ENCODE data around the gene FIBCD1. TPM values are rescaled to one million over a fixed set of nuclear protein-coding genes. Genes with fewer than 3 reads are reported as not detected.
A peak's percentile ranks its signal among the peaks of the same experiment; 100 is the strongest.

The FIBCD1 gene
- total and polyA plus RNA-seq, 9 of the 15 experiments (the other 6 are each of a cell fraction or from before 2014, with no cell fraction given), result 0.53 to 1.2 (median 0.95) TPM; not detected in 4

DNA sequence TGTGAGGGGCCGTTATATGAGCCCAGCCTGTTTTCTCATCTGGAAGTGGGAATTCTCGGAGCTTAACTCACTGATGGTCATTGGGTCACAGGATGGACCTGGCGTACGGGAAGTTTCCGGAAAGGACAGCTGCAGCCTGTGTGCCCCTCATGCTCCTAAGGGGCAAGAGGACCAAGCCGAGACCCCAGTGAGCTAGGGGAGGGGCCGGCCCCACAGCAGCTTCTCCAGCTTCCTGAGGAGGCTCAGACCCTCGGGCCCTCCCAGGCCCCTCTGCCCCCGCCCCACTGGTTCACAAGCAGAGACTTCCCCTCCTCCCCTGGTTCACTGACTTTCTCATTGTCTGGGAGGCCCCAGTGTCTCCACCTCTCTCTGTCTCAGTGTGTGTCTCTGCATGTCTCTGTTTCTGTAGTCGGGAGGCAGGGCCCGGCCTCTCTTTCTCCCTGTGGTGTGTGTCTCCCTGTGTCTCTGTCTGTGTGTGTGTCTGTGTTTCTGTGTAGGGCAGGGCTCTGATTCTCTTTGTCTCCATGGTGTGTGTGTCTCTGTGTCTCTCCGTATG, 32.3 kb upstream of the FIBCD1 start:
- H3K4me3 ChIP-seq, result no peak overlapping the region
- H3K79me2 ChIP-seq (ENCODE audit: control insufficient read depth, insufficient read depth, low read length), result no peaks in the 10 kb centered on the region
- H2AFZ ChIP-seq (ENCODE audit: low read depth, low read length), result no peak overlapping the region
- peaks cover 0 to 9% of the 10 kb centered on the region in 2 experiments; a peak in 1 of 5 replicates for H3K4me1 ChIP-seq (replicated peaks in 1 of 2; ENCODE audit: control insufficient read depth in 2 of 2, insufficient read depth in 2 of 2, low read length in 2 of 2)
- no peak for TF ChIP-seq NFYB (IDR thresholded peaks at IDR 0.05; ENCODE audit: extremely low read depth, insufficient read length)
- TF ChIP-seq, protein P1, sequence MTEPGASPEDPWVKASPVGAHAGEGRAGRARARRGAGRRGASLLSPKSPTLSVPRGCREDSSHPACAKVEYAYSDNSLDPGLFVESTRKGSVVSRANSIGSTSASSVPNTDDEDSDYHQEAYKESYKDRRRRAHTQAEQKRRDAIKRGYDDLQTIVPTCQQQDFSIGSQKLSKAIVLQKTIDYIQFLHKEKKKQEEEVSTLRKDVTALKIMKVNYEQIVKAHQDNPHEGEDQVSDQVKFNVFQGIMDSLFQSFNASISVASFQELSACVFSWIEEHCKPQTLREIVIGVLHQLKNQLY (CRISPR knock-in tag; conservative IDR thresholded peaks at IDR 0.05), result 0 out of 4 replicates have a peak, but pooled peaks of 1 of the 2 experiments have one; percentile 58
- DNase-seq (ENCODE audit: extremely low read depth in 1 of 4, low spot score in 3 of 4) (peak in 3 of 4 experiments; percentile 62 to 65 (median 63)), ATAC-seq (peak; percentile 1), FAIRE-seq (no peak)
- no peaks in the 10 kb centered on the region for H3K36me3 ChIP-seq (ENCODE audit: control insufficient read depth, insufficient read depth, low read length)
- H4K20me1 ChIP-seq (replicated peaks; ENCODE audit: control insufficient read depth, insufficient read depth, low read length), result peaks cover 42% of the 10 kb centered on the region
- no peaks in the 10 kb centered on the region; the same call in 1 of the 2 replicates for H3K9me3 ChIP-seq (replicated peaks; ENCODE audit: control insufficient read depth, insufficient read depth, low read depth, low read length)
- H3K9me1 ChIP-seq (ENCODE audit: control insufficient read depth, insufficient read depth, low read length), result no peaks in the 10 kb centered on the region
- no peak overlapping the region for H3K27ac ChIP-seq (ENCODE audit: extremely low read depth, low read depth, low read length)
- ChIA-PET CTCF (ENCODE audit: low intra/inter-chr PET ratio) (no interaction called here), POLR2A (interaction anchor here (0.9 to 4.6 kb wide), 10 partner anchors 10 to 117 kb away, joined by 3 to 45 read pairs (median 4); no protein-coding TSS in a partner anchor)
- intact Hi-C loops (cut with micrococcal nuclease), result no loop called here
- in situ Hi-C loops (cut with MboI), result no loop called here
- WGBS (ENCODE audit: insufficient coverage, low coverage, missing lambda C conversion rate), result 5% methylated on average over 12 of the region's 12 CpGs
- no peak overlapping the region for H3K9ac ChIP-seq (ENCODE audit: insufficient read depth in 1 of 2, low read depth in 2 of 2, low read length in 2 of 2)
- no TSS peak for BruUV-seq (replicated peaks)
- H3K27me3 ChIP-seq (ENCODE audit: control insufficient read depth in 2 of 2, insufficient read depth in 2 of 2, low read length in 2 of 2), result peaks cover 79 to 98% of the 10 kb centered on the region in 2 experiments
- H3K4me2 ChIP-seq (ENCODE audit: insufficient read depth, low read length), result no peak overlapping the region

DNA sequence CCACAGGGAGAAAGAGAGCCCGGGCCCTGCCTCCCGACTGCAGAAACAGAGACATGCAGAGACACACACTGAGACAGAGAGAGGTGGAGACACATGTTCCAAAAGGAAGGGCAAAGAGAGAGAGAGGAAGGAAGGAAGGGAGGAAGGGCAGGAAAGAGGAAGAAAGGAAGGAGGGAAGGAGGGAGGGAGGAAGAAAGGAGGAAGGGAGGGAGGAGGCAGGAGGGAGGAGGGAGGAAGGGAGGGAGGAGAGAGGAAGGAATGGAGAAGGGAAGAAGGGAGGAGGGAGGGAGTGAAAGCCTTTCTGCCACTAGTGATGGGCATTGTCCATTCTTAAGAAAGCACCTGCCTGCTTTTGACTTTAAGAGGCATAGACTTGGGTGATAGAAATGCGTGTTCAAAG, 31.8 kb upstream of the FIBCD1 start:
- no peak for DNase-seq (ENCODE audit: extremely low read depth in 1 of 4, low spot score in 3 of 4)
- in situ Hi-C loops (cut with MboI) (no loop called here), intact Hi-C loops (cut with micrococcal nuclease) (no loop called here)
- Histone ChIP-seq H3K79me2 (ENCODE audit: control insufficient read depth, insufficient read depth, low read length) (no peaks in the 10 kb centered on the region), H3K4me1 (replicated peaks in 1 of 2; ENCODE audit: control insufficient read depth in 2 of 2, insufficient read depth in 2 of 2, low read length in 2 of 2) (peaks cover 0 to 9% of the 10 kb centered on the region in 2 experiments; a peak in 1 of 5 replicates), H3K4me2 (ENCODE audit: insufficient read depth, low read length) (no peak overlapping the region), H4K20me1 (replicated peaks; ENCODE audit: control insufficient read depth, insufficient read depth, low read length) (peaks cover 37% of the 10 kb centered on the region), H3K9me3 (replicated peaks; ENCODE audit: control insufficient read depth, insufficient read depth, low read depth, low read length) (no peaks in the 10 kb centered on the region; the same call in 1 of the 2 replicates), H3K27me3 (ENCODE audit: control insufficient read depth in 2 of 2, insufficient read depth in 2 of 2, low read length in 2 of 2) (peaks cover 76 to 96% of the 10 kb centered on the region in 2 experiments), H3K4me3 (no peak overlapping the region), H3K36me3 (ENCODE audit: control insufficient read depth, insufficient read depth, low read length) (no peaks in the 10 kb centered on the region), H3K9ac (ENCODE audit: insufficient read depth in 1 of 2, low read depth in 2 of 2, low read length in 2 of 2) (no peak overlapping the region), H2AFZ (ENCODE audit: low read depth, low read length) (no peak overlapping the region), H3K27ac (ENCODE audit: extremely low read depth, low read depth, low read length) (no peak overlapping the region), H3K9me1 (ENCODE audit: control insufficient read depth, insufficient read depth, low read length) (no peaks in the 10 kb centered on the region)
- no peak for ATAC-seq
- no peak for TF ChIP-seq ZNF696 (CRISPR knock-in tag; conservative IDR thresholded peaks at IDR 0.05)
- TF ChIP-seq RBM34 (IDR thresholded peaks at IDR 0.05; ENCODE audit: borderline replicate concordance, insufficient read depth, low read length), result no peak
- TF ChIP-seq SREBF2 (CRISPR knock-in tag; IDR thresholded peaks at IDR 0.05), result no peak
- 3% methylated on average over 3 of the region's 3 CpGs for WGBS (ENCODE audit: insufficient coverage, low coverage, missing lambda C conversion rate)
- CTCF ChIA-PET (ENCODE audit: low intra/inter-chr PET ratio), result no interaction called here
- FAIRE-seq, result no peak
- no TSS peak for BruUV-seq (replicated peaks)
- POLR2A ChIA-PET, result interaction anchor here (0.9 to 4.6 kb wide), 10 partner anchors 9 to 116 kb away, joined by 3 to 45 read pairs (median 5); no protein-coding TSS in a partner anchor

Data from K562 (cell line).